ENCODE results near the gene CCDC182. TPM values are rescaled to one million over a fixed set of nuclear protein-coding genes. Genes with fewer than 3 reads are reported as not detected.

CCDC182 gene
- total RNA-seq, 1 donor: not detected

- no peak overlapping the region for H3K4me3 ChIP-seq (ENCODE audit: low read depth, low read length)
- no peak for DNase-seq (ENCODE audit: low read depth)
- TF ChIP-seq CTCF (IDR thresholded peaks at IDR 0.05; ENCODE audit: insufficient read depth, low read length): no peak
These were observed 18.8 kb downstream of the CCDC182 start for GRCh38 chr17:57726213-57726790.

- TF ChIP-seq CTCF (IDR thresholded peaks at IDR 0.05; ENCODE audit: insufficient read depth, low read length): no peak
- DNase-seq (ENCODE audit: low read depth): no peak
- H3K4me3 ChIP-seq (ENCODE audit: low read depth, low read length): no peak overlapping the region
These were observed 20.4 kb downstream of the CCDC182 start for GRCh38 chr17:57724729-57725125.

GRCh38 chr17:57724026-57724728 is 20.9 kb downstream of the CCDC182 start:
- TF ChIP-seq CTCF (IDR thresholded peaks at IDR 0.05; ENCODE audit: insufficient read depth, low read length): no peak
- no peak for DNase-seq (ENCODE audit: low read depth)
- no peak overlapping the region for H3K4me3 ChIP-seq (ENCODE audit: low read depth, low read length)

GRCh38 chr17:57723427-57724025 is 21.6 kb downstream of the CCDC182 start:
- H3K4me3 ChIP-seq (ENCODE audit: low read depth, low read length): no peak overlapping the region
- no peak for DNase-seq (ENCODE audit: low read depth)
- no peak for TF ChIP-seq CTCF (IDR thresholded peaks at IDR 0.05; ENCODE audit: insufficient read depth, low read length)

- H3K4me3 ChIP-seq (ENCODE audit: low read depth, low read length): no peak overlapping the region
- DNase-seq (ENCODE audit: low read depth): no peak
- TF ChIP-seq CTCF (IDR thresholded peaks at IDR 0.05; ENCODE audit: insufficient read depth, low read length): no peak
These were observed 22.4 kb downstream of the CCDC182 start for GRCh38 chr17:57722704-57723043.

- no peak for DNase-seq (ENCODE audit: low read depth)
- no peak overlapping the region for H3K4me3 ChIP-seq (ENCODE audit: low read depth, low read length)
- no peak for TF ChIP-seq CTCF (IDR thresholded peaks at IDR 0.05; ENCODE audit: insufficient read depth, low read length)
These were observed 23.0 kb downstream of the CCDC182 start for GRCh38 chr17:57721967-57722703.
